CD4-positive, CD25-positive, alpha-beta regulatory T cell (primary cell): ENCODE measurements around the gene MAP3K3. TPM values are rescaled to one million over a fixed set of nuclear protein-coding genes. Genes with fewer than 3 reads are reported as not detected.

Experiments
- ATAC-seq, 2 donors: fragments of 150-1000 bp; cut with Tn5 transposase; one replicate each; pipeline ENCODE4 v1.10.0; 2021; ENCODE audit warnings: low read depth in 2 of 2, moderate number of reproducible peaks in 2 of 2, moderate library complexity in 1 of 2
- DNase-seq, 3 donors: peaks; one replicate each; pipeline versions ENCODE4 v3.0.0 to v3.0.0-alpha.2; 2012 to 2022; ENCODE audit warnings: mixed read lengths in 1 of 3
- H3K27ac ChIP-seq: one replicate; pipeline ENCODE4 v1.7.0; 2013; ENCODE audit warnings: mild to moderate bottlenecking, low read length; ENCODE audit not compliant: insufficient read depth, poor library complexity, severe bottlenecking
- H3K27me3 ChIP-seq: one replicate; pipeline ENCODE4 v1.7.0; 2013; ENCODE audit warnings: low read length; ENCODE audit not compliant: control insufficient read depth, insufficient read depth
- H3K36me3 ChIP-seq: one replicate; pipeline ENCODE4 v1.7.0; 2013; ENCODE audit warnings: mild to moderate bottlenecking, low read length, moderate library complexity; ENCODE audit not compliant: control insufficient read depth, insufficient read depth
- H3K4me1 ChIP-seq: 2 replicates; pipeline ENCODE4 v1.7.0; 2013; ENCODE audit warnings: mild to moderate bottlenecking, low read length; ENCODE audit not compliant: insufficient read depth, control insufficient read depth, poor library complexity, severe bottlenecking
- H3K4me3 ChIP-seq: one replicate; pipeline ENCODE4 v1.7.0; 2013; ENCODE audit warnings: low read depth, mild to moderate bottlenecking, low read length, moderate library complexity
- H3K9me3 ChIP-seq, 2 experiments: 1 replicate in 1 of 2; 2 replicates in 1 of 2; pipeline ENCODE4 v1.7.0; 2013; ENCODE audit warnings: low read length in 2 of 2, mild to moderate bottlenecking in 1 of 2, moderate library complexity in 1 of 2; ENCODE audit not compliant: control insufficient read depth in 2 of 2
- H3K27ac Mint-ChIP-seq, 3 donors: one replicate each; pipeline ENCODE4 v1.8.0; 2020 to 2022; ENCODE audit warnings: mild to moderate bottlenecking in 3 of 3, mixed read lengths in 3 of 3, moderate library complexity in 2 of 3
- H3K27me3 Mint-ChIP-seq: one replicate; pipeline ENCODE4 v1.8.0; 2022; ENCODE audit warnings: mild to moderate bottlenecking, mixed read lengths
- H3K36me3 Mint-ChIP-seq: one replicate; pipeline ENCODE4 v1.8.0; 2020; ENCODE audit warnings: mixed read lengths
- H3K4me1 Mint-ChIP-seq, 4 donors: one replicate each; pipeline ENCODE4 v1.8.0; 2020 to 2022; ENCODE audit warnings: mixed read lengths in 4 of 4, mild to moderate bottlenecking in 1 of 4
- H3K4me3 Mint-ChIP-seq, 4 donors: one replicate each; pipeline ENCODE4 v1.8.0; 2020 to 2022; ENCODE audit warnings: mild to moderate bottlenecking in 4 of 4, mixed read lengths in 4 of 4, moderate library complexity in 3 of 4
- H3K9me3 Mint-ChIP-seq, 7 donors: one replicate each; pipeline ENCODE4 v1.8.0; 2020 to 2022; ENCODE audit warnings: mixed read lengths in 7 of 7, mild to moderate bottlenecking in 3 of 7, moderate library complexity in 2 of 7
- polyA plus RNA-seq, 4 donors: library from polyadenylated mRNA; unstranded; fragments of 300-500 nt; fragmentation: Illumina TruSeq; gene quantifications; one replicate each; pipeline ENCODE4 v1.2.3, GENCODE V29; 2021
- total RNA-seq: library from RNA; stranded (reverse); gene quantifications from one replicate; pipeline ENCODE4 v1.2.3, GENCODE V29; 2022

Gene MAP3K3
- total and polyA plus RNA-seq, 5 donors from 2014 or later = 24.2 to 72.9 (median 28.8) TPM

DNA sequence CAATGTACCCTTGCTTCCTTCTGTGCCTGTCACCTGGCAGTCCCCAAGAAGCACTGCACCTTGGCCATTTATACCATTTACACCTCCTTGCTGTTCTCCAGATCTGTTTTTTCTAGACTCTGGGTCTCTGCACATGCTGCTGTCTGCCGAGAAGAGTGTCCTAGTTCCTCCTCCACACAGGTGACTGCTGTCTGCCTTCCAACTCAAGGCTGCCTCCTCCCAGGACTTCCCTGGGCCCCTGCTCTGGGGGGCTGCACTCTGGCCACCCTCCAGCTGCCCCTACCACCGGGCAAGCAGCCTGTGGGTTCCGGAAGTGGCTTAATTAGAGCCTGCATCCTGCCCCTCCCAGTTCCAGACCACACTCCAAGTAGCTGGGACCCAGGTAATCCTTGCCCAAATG lies 83.4 kb downstream of the MAP3K3 start:
- peaks cover 12% of the 10 kb centered on the region for H3K27me3 Mint-ChIP-seq
- peak overlapping the region; percentile 53 for H3K4me3 ChIP-seq
- no peaks in the 10 kb centered on the region for H3K36me3 ChIP-seq
- H3K4me1 Mint-ChIP-seq = peaks cover 29 to 91% (median 66%) of the 10 kb centered on the region in 4 donors
- no peaks in the 10 kb centered on the region for H3K9me3 ChIP-seq
- no peaks in the 10 kb centered on the region for H3K27me3 ChIP-seq
- peak in 2 of 3 donors; percentile 13 to 30 for DNase-seq
- peak overlapping the region; percentile 93 to 95 (median 95) for H3K27ac Mint-ChIP-seq
- H3K4me3 Mint-ChIP-seq = peak overlapping the region; percentile 76 to 100 (median 85)
- peak overlapping the region; percentile 63 for H3K27ac ChIP-seq
- H3K36me3 Mint-ChIP-seq = peaks cover 21% of the 10 kb centered on the region
- no peak for ATAC-seq
- peaks cover 86% of the 10 kb centered on the region for H3K4me1 ChIP-seq
- peaks cover 0 to 2% (median 0%) of the 10 kb centered on the region in 7 donors for H3K9me3 Mint-ChIP-seq

DNA sequence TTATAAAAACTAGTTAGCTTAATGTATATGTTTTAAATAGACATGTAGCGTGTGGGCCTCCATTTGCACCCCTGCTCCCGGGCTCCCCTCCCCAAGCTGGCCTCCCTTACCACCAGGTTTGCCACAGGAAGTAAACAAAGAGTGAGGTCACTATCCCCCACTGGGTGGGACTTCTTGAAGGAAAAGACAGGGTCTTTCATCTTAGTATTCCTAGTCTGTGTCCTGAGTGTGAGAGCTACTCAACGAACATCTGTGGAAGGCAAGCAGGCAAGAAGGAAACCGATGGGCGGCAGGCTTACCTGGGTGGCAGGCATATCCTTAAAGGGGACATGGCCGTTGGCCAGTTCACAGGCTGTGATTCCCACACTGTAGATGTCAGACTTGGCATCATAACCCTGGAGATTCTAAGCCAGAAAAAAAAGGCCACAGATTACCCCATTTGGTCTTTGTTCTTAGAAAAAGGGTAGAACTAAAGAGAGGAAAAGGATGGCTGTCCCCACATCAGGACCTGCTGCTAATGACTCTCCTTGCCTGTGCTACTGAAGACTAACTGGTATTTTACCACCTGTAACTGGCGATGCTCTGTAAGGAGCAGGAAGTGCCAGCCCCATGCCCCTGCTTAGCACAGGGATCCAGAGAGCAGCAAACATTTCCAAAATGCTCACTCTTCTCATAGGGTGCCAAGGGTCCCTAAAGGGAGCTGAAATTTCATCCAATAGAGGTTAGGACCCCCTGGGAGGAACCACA lies 84.3 kb downstream of the MAP3K3 start:
- Histone ChIP-seq H3K36me3 (no peaks in the 10 kb centered on the region), H3K9me3 (no peaks in the 10 kb centered on the region), H3K4me3 (peak overlapping the region; percentile 53), H3K27ac (peak overlapping the region; percentile 63), H3K4me1 (peaks cover 77% of the 10 kb centered on the region), H3K27me3 (no peaks in the 10 kb centered on the region)
- ATAC-seq (no peak), DNase-seq (peak in 2 of 3 donors; percentile 12 to 26)
- H3K4me1 Mint-ChIP-seq = peaks cover 29 to 89% (median 66%) of the 10 kb centered on the region in 4 donors
- H3K27ac Mint-ChIP-seq = peak overlapping the region; percentile 93 to 95 (median 95)
- H3K9me3 Mint-ChIP-seq = peaks cover 0 to 2% (median 0%) of the 10 kb centered on the region in 7 donors
- peak overlapping the region; percentile 76 to 100 (median 80) for H3K4me3 Mint-ChIP-seq
- H3K36me3 Mint-ChIP-seq = peaks cover 21% of the 10 kb centered on the region
- peaks cover 7% of the 10 kb centered on the region for H3K27me3 Mint-ChIP-seq

DNA sequence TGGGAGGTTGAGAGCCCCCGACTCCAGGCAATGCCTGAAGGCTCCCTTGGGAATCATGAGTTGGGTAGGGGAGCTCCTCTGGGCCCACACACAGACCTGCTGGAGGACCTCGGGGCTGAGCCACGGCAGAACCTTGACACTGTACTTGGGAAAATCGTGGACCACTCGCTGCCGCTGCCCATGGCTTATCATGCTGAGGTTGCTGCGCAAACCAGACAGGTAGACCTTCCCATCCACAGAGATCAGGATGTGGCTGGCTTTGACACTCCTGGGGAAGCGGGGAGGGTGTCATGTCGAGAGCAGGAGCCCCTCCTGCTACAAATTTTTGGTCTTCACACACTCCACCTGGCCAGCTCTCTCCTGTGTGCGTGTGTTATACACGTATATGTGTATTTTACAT lies 84.9 kb downstream of the MAP3K3 start:
- H3K36me3 Mint-ChIP-seq = peaks cover 21% of the 10 kb centered on the region
- Histone ChIP-seq H3K36me3 (peaks cover 2% of the 10 kb centered on the region), H3K27ac (peak overlapping the region; percentile 63), H3K27me3 (no peaks in the 10 kb centered on the region), H3K4me3 (peak overlapping the region; percentile 53), H3K4me1 (peaks cover 72% of the 10 kb centered on the region), H3K9me3 (no peaks in the 10 kb centered on the region)
- H3K27me3 Mint-ChIP-seq = peaks cover under 1% of the 10 kb centered on the region
- DNase-seq (no peak), ATAC-seq (no peak)
- no peaks in the 10 kb centered on the region for H3K9me3 Mint-ChIP-seq
- peaks cover 29 to 83% (median 64%) of the 10 kb centered on the region in 4 donors for H3K4me1 Mint-ChIP-seq
- peak overlapping the region; percentile 78 to 95 (median 95) for H3K27ac Mint-ChIP-seq
- peak overlapping the region; percentile 38 to 100 (median 69) for H3K4me3 Mint-ChIP-seq

DNA sequence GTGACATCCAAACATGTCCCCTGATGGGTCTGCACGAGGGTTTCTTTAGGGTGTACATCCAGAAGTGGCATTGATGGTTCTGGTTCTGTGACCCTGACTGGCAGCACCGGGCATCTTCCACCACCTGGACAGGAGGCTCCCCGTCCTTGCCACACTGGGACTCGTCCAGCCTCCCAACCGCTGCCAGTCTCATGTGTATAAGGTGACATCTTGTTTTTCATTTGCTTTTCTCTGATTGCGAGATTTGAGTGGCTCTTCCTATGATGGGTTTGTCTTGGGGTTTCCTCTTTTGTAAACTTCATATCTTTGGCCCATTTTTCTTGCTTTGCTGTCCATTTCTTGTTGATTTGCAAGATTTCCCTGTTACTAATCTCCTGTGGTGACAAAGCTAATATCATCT lies 86.9 kb downstream of the MAP3K3 start:
- H3K36me3 ChIP-seq = peaks cover 14% of the 10 kb centered on the region
- no peaks in the 10 kb centered on the region for H3K27me3 Mint-ChIP-seq
- H3K9me3 ChIP-seq = no peaks in the 10 kb centered on the region
- no peaks in the 10 kb centered on the region for H3K9me3 Mint-ChIP-seq
- no peak for ATAC-seq
- H3K27ac ChIP-seq = no peak overlapping the region
- peak overlapping the region; percentile 80 to 87 (median 84) for H3K27ac Mint-ChIP-seq
- H3K27me3 ChIP-seq = no peaks in the 10 kb centered on the region
- DNase-seq = no peak
- H3K4me1 Mint-ChIP-seq = peaks cover 24 to 64% (median 49%) of the 10 kb centered on the region in 4 donors
- H3K36me3 Mint-ChIP-seq = peaks cover 10% of the 10 kb centered on the region
- peaks cover 52% of the 10 kb centered on the region for H3K4me1 ChIP-seq
- peak overlapping the region in 3 of 4 donors; percentile 51 to 76 (median 74) for H3K4me3 Mint-ChIP-seq
- H3K4me3 ChIP-seq = no peak overlapping the region

DNA sequence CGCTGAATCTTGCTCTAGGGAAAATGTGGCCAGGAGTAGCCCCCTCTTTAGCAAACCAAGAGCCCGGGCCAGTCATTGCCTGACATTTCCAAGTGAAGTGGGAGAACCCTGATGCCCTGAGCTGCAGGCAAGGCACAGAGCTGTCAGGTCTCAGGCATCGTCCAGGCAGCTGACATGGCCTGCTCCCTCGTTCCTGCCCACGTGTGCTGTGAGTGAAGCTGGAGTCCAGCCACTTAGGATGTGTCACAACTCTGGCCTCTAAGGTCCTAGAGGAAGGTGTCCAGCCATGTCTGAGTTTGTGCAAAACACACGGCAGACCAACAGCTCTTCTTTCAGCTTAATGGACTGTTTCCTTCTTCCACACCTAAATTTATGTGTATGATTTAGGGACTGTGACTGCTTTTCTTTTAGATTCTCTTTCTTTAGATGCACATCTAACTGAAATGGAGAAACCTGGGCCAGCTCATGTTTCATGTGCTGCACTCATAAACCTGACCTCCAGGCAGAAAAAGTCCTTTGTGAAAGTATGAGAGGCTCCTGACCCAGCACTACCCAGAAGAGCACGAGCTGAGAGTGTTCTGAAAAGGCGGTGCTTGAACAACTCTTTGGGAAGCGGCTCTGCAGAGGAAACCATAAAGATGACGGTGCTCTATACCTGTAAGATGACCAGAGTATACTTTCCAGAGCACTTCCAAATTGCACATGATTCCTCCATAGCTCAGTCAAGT lies 92.5 kb downstream of the MAP3K3 start:
- ATAC-seq (no peak), DNase-seq (no peak)
- Histone ChIP-seq H3K4me3 (no peak overlapping the region), H3K36me3 (peaks cover 17% of the 10 kb centered on the region), H3K27ac (no peak overlapping the region), H3K4me1 (peaks cover 6% of the 10 kb centered on the region), H3K27me3 (no peaks in the 10 kb centered on the region), H3K9me3 (no peaks in the 10 kb centered on the region)
- H3K4me1 Mint-ChIP-seq = peaks cover 7 to 16% (median 11%) of the 10 kb centered on the region in 4 donors
- peaks cover 13% of the 10 kb centered on the region for H3K36me3 Mint-ChIP-seq
- H3K4me3 Mint-ChIP-seq = no peak overlapping the region
- no peaks in the 10 kb centered on the region for H3K27me3 Mint-ChIP-seq
- no peaks in the 10 kb centered on the region for H3K9me3 Mint-ChIP-seq
- H3K27ac Mint-ChIP-seq = peak overlapping the region in 2 of 3 donors; percentile 71 to 82

DNA sequence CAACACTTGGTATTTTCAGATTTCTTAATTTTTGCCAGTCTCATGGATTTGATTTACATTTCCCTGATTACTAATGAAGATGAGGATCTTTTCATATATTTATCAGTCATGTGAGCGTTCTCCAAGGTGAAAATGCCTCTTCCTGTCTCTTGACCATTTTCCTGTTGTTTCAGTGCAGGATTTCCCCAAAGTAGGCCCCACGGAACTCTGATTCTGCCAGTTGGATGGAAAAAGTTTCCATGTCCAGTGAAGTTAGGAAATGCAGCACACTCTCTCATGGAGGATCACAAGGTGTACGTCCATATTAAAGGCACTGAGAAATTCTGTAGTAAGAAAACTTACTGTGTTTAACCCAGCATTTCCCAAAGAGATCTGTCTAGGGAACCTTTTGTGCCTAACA lies 94.2 kb downstream of the MAP3K3 start:
- H3K27ac ChIP-seq = no peak overlapping the region
- H3K9me3 Mint-ChIP-seq = no peaks in the 10 kb centered on the region
- H3K36me3 ChIP-seq = peaks cover 17% of the 10 kb centered on the region
- H3K4me1 ChIP-seq = no peaks in the 10 kb centered on the region
- peaks cover 0 to 5% (median 2%) of the 10 kb centered on the region in 4 donors for H3K4me1 Mint-ChIP-seq
- H3K27ac Mint-ChIP-seq = peak overlapping the region in 2 of 3 donors; percentile 38 to 75
- no peak overlapping the region for H3K4me3 ChIP-seq
- no peak for ATAC-seq
- no peaks in the 10 kb centered on the region for H3K9me3 ChIP-seq
- DNase-seq = no peak
- no peaks in the 10 kb centered on the region for H3K27me3 ChIP-seq
- no peaks in the 10 kb centered on the region for H3K27me3 Mint-ChIP-seq
- H3K4me3 Mint-ChIP-seq = no peak overlapping the region
- peaks cover 13% of the 10 kb centered on the region for H3K36me3 Mint-ChIP-seq

DNA sequence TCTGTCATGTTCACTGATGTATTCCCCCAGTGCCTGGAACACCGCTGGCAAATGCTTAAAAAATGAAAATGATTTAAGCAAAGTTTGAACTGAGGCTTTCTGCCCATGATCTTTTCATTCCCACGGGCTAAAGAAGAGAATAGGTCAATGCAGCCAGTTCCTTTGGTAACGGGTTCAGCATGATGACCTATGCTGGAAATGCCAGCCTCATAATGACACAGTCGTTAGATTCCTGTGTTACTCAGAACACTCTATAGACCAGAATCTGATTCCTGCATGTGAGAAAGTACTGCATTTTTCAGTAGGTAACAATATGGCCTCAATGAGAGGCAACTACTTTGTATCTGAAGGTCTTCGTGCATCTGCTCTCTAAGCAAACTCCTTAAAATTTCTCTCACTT lies 96.8 kb downstream of the MAP3K3 start:
- DNase-seq (no peak), ATAC-seq (no peak)
- H3K4me3 ChIP-seq = no peak overlapping the region
- no peaks in the 10 kb centered on the region for H3K9me3 Mint-ChIP-seq
- peak overlapping the region in 1 of 3 donors; percentile 28 for H3K27ac Mint-ChIP-seq
- H3K36me3 Mint-ChIP-seq = peaks cover 8% of the 10 kb centered on the region
- peaks cover 0 to 8% (median 6%) of the 10 kb centered on the region in 4 donors for H3K4me1 Mint-ChIP-seq
- H3K4me1 ChIP-seq = no peaks in the 10 kb centered on the region
- peaks cover 8% of the 10 kb centered on the region for H3K36me3 ChIP-seq
- H3K27ac ChIP-seq = no peak overlapping the region
- no peaks in the 10 kb centered on the region for H3K27me3 ChIP-seq
- H3K9me3 ChIP-seq = no peaks in the 10 kb centered on the region
- no peaks in the 10 kb centered on the region for H3K27me3 Mint-ChIP-seq
- H3K4me3 Mint-ChIP-seq = no peak overlapping the region
